ENCODE data around the gene SH2D2A.

Gene SH2D2A

GRCh38 chr1:156847591-156848460, 31.2 kb upstream of the SH2D2A start:
- no peak for DNase-seq (ENCODE audit: low read depth)

DNA sequence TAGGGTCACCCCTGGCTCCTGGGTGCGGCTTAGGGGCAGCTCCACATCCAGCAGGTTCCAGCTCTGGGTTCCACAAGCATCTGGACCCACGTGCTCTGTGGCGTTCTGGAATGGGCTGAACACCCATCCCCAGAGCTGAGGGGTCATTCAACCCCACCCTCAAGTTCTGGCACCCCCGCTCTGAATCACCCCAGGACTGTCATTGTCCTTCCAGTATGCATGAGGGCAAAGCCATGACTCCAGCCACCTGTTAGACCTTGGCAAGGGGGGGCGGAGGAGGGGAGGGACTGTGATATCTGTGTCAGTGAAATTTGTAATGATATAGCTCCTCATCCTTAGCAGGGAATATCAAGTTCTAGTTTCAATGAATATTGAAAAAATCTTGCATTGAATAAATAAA, 30.0 kb upstream of the SH2D2A start:
- DNase-seq (ENCODE audit: low read depth) = no peak

DNA sequence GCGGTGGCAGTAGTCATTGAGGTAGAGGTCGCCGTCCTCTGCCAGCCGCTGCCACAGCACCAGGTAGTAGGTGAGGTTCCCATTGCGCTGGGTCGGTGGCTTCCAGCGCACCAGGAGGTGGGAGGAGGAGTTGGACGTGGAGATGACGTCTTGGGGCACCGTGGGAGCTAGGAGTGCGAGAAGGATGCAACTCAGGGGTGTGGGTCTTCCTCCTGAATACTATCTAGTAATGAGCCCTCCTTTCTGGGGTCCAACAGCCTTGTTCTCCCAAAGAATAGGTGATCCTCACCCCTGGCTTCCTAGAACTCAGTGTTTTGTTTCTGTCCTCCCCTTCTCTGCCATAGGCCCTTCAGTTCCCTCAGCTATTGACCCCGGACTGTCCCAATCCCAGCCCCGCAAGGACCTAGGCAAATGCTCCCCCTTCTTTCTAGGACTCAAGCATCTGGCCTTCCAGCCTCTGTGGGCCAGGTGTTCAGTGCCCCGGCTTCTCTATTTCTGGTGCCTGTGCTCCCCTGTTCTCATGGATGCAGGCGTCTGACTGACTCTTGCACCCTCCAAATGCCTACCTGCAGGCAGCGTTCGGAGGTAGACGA, 29.4 kb upstream of the SH2D2A start:
- DNase-seq (ENCODE audit: low read depth) = no peak

DNA sequence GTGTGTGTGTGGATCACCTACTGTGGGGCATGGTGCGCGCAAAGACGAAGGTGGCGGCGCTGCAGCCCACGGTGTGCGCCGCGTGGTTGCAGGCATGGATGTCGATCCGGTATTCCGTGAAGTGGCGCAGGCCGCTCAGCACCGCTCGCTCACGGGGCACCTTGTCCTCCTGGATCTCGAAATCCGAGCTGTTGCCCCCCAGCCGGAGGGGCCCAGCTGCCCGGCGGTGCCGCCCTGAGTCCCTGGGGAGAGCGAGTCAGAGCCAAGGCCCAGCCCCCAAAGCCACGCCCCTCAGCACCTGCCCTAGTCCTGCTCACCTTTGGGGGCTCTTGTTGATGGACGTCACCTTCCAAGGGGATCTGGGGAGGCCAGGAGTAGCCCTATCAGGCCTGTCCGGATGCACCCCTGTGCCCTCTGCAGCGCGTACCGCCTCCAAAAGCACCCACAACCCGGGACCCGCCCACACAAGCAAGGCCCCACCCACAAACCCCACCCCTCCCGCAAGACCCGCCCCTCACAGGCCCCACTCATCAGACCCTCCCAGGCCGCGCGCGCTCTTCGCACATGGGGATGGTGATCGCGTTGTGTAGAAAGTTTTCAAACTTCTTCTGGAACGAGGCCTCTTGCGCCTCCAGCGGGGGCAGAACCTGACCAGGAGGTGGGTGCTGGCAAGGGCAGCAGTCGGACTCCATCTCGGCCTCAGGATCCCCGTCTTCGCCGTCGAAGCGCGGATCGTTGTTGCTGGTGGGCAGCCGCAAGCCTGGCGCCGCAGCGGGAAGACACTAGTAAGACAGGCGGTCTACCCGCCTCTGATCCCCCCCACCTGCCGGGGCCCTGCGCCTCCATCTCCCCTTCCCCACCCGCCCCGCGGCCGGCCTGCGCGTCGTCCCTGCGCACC, 28.7 kb upstream of the SH2D2A start:
- DNase-seq (ENCODE audit: low read depth) = no peak

- no peak for DNase-seq (ENCODE audit: low read depth)
These were observed 28.0 kb upstream of the SH2D2A start for GRCh38 chr1:156844638-156845037.

- no peak for DNase-seq (ENCODE audit: low read depth)
These were observed 27.5 kb upstream of the SH2D2A start for GRCh38 chr1:156844102-156844501.

GRCh38 chr1:156842618-156843300, 26.1 kb upstream of the SH2D2A start:
- no peak for DNase-seq (ENCODE audit: low read depth)

DNA sequence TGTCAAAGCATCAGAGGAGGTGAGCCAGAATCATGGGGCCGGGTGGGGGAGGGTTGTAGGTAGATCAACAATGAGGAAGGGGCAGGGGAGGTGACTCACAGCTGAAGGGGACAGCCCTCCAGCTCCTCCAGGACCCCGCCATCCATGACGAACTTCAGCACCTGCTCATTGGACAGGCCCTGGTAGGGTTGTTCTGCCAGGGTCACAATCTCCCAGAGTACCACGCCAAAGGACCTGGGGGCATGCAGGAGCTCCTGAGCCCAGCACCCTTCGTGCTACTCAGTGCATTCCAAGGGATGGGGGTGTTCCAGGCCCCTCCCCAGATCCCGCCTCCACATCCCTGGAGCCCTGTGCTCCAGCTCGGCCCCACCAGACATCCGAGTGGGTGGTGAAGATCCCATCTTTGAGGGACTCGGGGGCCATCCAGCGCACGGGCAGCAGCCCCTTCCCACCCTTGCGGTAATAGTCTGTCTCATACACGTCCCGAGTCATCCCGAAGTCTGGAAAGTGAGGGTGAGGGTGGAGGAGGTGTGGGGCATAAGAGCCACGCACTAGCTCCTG, 24.7 kb upstream of the SH2D2A start:
- DNase-seq (ENCODE audit: low read depth) = no peak

DNA sequence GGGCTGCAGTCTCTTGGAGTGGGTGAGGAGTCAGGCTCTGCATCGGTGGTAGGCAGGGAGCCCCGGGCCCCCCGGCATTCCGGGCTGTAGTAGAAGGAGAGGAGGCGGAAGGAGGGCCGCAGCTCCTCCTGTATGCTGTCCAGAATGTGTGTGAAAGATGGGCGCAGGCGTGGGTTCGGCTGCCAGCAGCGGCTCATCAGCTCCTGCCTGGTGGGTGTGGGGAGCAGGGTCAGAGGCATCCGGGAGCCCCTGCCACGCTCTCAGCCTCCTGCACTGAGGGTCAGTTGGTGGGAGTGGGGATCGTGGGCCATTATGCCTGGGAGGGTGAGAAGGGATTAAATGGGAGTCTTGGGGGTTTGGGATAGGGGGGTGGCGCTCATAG, 24.2 kb upstream of the SH2D2A start:
- DNase-seq (ENCODE audit: low read depth) = no peak

- DNase-seq (ENCODE audit: low read depth) = no peak
These were observed 23.7 kb upstream of the SH2D2A start for GRCh38 chr1:156840186-156840897.

GRCh38 chr1:156839426-156840109, 22.9 kb upstream of the SH2D2A start:
- DNase-seq (ENCODE audit: low read depth) = no peak

DNA sequence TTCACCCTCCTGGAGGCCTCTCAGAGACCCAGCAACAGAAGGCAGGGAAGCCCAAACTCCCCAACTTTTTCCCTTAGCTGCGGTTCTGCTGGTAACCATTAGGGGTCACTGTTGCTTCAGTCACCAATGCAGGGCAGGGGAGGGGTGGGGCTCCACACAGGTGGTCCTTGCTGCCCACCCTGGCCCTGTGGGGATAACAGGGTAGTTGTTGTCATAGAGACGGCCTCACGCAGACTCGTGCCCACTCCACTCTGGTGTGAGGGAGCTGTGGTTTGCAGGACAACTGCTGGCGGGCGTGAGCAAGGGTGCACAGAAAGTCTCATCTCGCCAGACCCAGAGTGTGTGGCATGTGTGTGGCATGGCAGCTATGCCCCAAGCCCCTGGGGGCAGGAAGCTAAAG, 22.3 kb upstream of the SH2D2A start:
- no peak for DNase-seq (ENCODE audit: low read depth)

DNA sequence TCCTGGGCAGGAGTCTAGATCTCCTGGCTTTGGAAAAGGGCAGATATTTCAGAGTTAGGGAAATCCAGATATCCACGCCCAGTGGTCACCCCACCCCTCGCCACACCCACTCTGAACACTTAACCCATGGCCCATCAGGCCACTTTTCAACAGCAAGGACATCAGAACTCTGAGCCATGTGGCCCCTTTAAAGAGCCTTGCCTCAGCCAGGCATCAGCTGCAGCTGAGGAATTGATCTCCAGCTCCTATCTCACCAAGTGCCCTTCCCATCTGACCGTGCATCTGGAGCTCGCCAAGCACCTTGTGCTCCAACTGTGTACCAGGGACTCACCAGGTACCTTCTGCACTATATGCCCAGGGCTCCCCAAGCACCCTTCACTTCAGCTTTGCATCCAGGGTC, 20.2 kb upstream of the SH2D2A start:
- no peak for DNase-seq (ENCODE audit: low read depth)

GRCh38 chr1:156836041-156836654, 19.5 kb upstream of the SH2D2A start:
- DNase-seq (ENCODE audit: low read depth) = no peak

DNA sequence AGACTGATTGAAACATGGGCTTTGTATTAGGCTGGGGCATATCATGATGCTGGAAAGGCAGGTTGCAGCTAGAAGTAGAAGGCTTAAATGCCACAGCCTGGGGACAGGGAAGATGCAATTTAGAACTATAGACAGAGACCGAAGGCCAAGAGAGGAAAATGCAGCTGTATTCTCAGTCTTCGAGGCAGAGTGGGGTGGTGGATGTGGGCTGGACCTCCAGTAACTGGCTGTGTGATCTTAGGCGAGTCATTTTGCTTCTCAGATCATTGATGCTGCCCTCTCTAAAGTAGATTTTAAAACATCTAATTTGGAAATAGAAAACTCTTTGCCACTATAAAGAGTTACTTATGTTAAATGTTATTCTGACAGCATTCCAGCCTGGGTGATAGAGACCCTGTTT, 17.7 kb upstream of the SH2D2A start:
- no peak for DNase-seq (ENCODE audit: low read depth)

- DNase-seq (ENCODE audit: low read depth) = no peak
These were observed 17.0 kb upstream of the SH2D2A start for GRCh38 chr1:156833603-156834002.

DNA sequence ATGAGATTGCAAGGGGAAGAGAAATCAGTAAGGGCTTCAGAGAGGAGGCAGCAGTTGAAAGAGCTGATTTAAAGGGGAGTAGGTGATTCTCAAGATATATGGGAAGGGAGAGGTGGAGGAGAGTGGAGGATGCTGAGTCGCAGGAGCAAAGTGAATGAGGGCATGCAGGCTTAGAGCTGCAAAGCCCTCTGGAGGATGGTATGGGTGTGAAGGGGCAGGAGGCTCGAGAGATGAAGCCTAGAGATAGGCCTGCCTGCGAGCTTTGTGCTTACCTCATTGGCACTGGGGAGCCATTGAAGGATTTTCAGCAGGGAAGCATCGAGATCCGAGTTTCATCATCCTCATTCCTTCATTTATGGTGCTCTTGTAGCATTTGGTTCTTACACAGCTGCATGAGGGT, 15.8 kb upstream of the SH2D2A start:
- DNase-seq (ENCODE audit: low read depth) = no peak

- DNase-seq (ENCODE audit: low read depth) = no peak
These were observed 11.9 kb upstream of the SH2D2A start for GRCh38 chr1:156828400-156829124.

GRCh38 chr1:156826630-156827029, 10.0 kb upstream of the SH2D2A start:
- DNase-seq (ENCODE audit: low read depth) = no peak

Measured in stimulated activated CD8-positive, alpha-beta memory T cell treated with anti-CD3 and anti-CD28 coated beads, Interleukin-15, amount 100 ng/mL, for 24 hours (primary cell).